HCT116 (cell line): ENCODE results near the gene SLC22A23. TPM values are rescaled to one million over a fixed set of nuclear protein-coding genes. Genes with fewer than 3 reads are reported as not detected.

Experiments
- ATAC-seq: fragments of 200-7000 bp; cut with Tn5 transposase; 2 replicates; pipeline ENCODE4 v1.9.1; 2020; ENCODE audit warnings: mild to moderate bottlenecking, moderate library complexity
- BruUV-seq: library from RNA; stranded (reverse); fragments of 400-500 nt; replicated peaks from 2 replicates; lab custom pipeline; 2021; lab: Mats Ljungman, UMichigan
- CTCF ChIA-PET: fragments of 300-600 bp; sonication (Branson Sonifier 250); formaldehyde crosslinking; loops from one replicate; lab custom pipeline; 2021; ENCODE audit warnings: antibody characterized with exemption; lab: Charles Lee
- POLR2A ChIA-PET: fragments of 300-600, 350-600 bp; sonication (Branson Sonifier 250); formaldehyde crosslinking; loops from one replicate; lab custom pipeline; 2021; ENCODE audit warnings: antibody characterized with exemption; lab: Charles Lee
- RAD21 ChIA-PET, 2 experiments: fragments of 300-600 bp; sonication (Branson Sonifier 250); formaldehyde crosslinking; loops; one replicate each; lab custom pipeline; 2023; ENCODE audit warnings: low total read pairs in 2 of 2; ENCODE audit not compliant: uncharacterized antibody in 2 of 2, unreplicated experiment in 2 of 2, low non-redundant PET in 1 of 2; lab: Charles Lee
- DNase-seq: peaks from one replicate; pipeline ENCODE4 v3.0.0-alpha.2; 2010; ENCODE audit warnings: low read depth, low spot score
- H2AFZ ChIP-seq: fragments of 200-600 bp; shearing (Covaris generic), sonication (generic); 2 replicates; pipeline ENCODE4 v1.6.1; 2017; ENCODE audit warnings: low read depth, mixed run types, mixed read lengths, antibody characterized with exemption, low read length; ENCODE audit not compliant: poor library complexity, severe bottlenecking
- H3K27ac ChIP-seq: 2 replicates; pipeline ENCODE4 v1.5.1; 2012; ENCODE audit warnings: low read depth, low read length
- H3K27me3 ChIP-seq: fragments of 200-600 bp; sonication (generic); 2 replicates; pipeline ENCODE4 v1.6.1; 2016; ENCODE audit warnings: mixed run types, low read length, mixed read lengths; ENCODE audit not compliant: insufficient read depth
- H3K36me3 ChIP-seq, 2 experiments: fragments of 200-500 bp in 1 of 2; fragments of 200-600 bp in 1 of 2; sonication (Bioruptor generic) in 1 of 2; sonication (generic) in 1 of 2; 2 replicates each; pipeline versions ENCODE4 v1.5.1 to v1.6.1; 2014 to 2016; ENCODE audit warnings: low read length in 2 of 2, inconsistent platforms in 1 of 2, mixed read lengths in 1 of 2, mixed run types in 1 of 2; ENCODE audit not compliant: insufficient read depth in 2 of 2, control insufficient read depth in 1 of 2
- H3K4me1 ChIP-seq, 2 experiments: fragments of 200-600 bp in 1 of 2; sonication (generic) in 1 of 2; 2 replicates each; pipeline versions ENCODE4 v1.5.1 to v1.6.1; 2012 to 2017; ENCODE audit warnings: low read length in 2 of 2, inconsistent platforms in 1 of 2, mild to moderate bottlenecking in 1 of 2, mixed read lengths in 1 of 2, mixed run types in 1 of 2, moderate library complexity in 1 of 2; ENCODE audit not compliant: insufficient read depth in 2 of 2, control insufficient read depth in 1 of 2
- H3K4me2 ChIP-seq: fragments of 200-600 bp; sonication (generic); 2 replicates; pipeline ENCODE4 v1.6.1; 2017; ENCODE audit warnings: mixed run types, low read length, mixed read lengths
- H3K4me3 ChIP-seq, 2 experiments: fragments of 200-600 bp in 1 of 2; sonication (generic) in 1 of 2; replicated peaks in 1 of 2; 2 replicates each; pipeline ENCODE4 v1.5.1; 2011 to 2016; ENCODE audit warnings: low read length in 2 of 2, control low read depth in 1 of 2, low read depth in 1 of 2, mild to moderate bottlenecking in 1 of 2, mixed read lengths in 1 of 2, mixed run types in 1 of 2
- H3K79me2 ChIP-seq: fragments of 200-600 bp; sonication (generic); 2 replicates; pipeline ENCODE4 v1.6.1; 2017; ENCODE audit warnings: mild to moderate bottlenecking, mixed run types, low read length, moderate library complexity, mixed read lengths; ENCODE audit not compliant: insufficient read depth
- H3K9ac ChIP-seq: fragments of 200-600 bp; sonication (generic); 2 replicates; pipeline ENCODE4 v1.6.1; 2016; ENCODE audit warnings: low read length, mixed read lengths
- H3K9me2 ChIP-seq: fragments of 200-600 bp; sonication (generic), shearing (Covaris generic); 2 replicates; pipeline ENCODE4 v1.6.1; 2017; ENCODE audit warnings: mixed run types, mild to moderate bottlenecking, moderate library complexity; ENCODE audit not compliant: insufficient read depth
- H3K9me3 ChIP-seq, 2 experiments: fragments of 200-500 bp in 1 of 2; fragments of 200-600 bp in 1 of 2; sonication (Bioruptor generic) in 1 of 2; sonication (generic) in 1 of 2; 2 replicates each; pipeline ENCODE4 v1.6.1; 2014 to 2017; ENCODE audit warnings: low read length in 2 of 2, mixed read lengths in 2 of 2, inconsistent platforms in 1 of 2, low read depth in 1 of 2, mild to moderate bottlenecking in 1 of 2, mixed run types in 1 of 2, moderate library complexity in 1 of 2; ENCODE audit not compliant: control insufficient read depth in 1 of 2, insufficient read depth in 1 of 2
- H4K20me1 ChIP-seq: fragments of 200-600 bp; sonication (generic), shearing (Covaris generic); 2 replicates; pipeline ENCODE4 v1.6.1; 2017; ENCODE audit warnings: mixed run types, mild to moderate bottlenecking, moderate library complexity; ENCODE audit not compliant: insufficient read depth
- CBX3 ChIP-seq: IDR thresholded peaks from 2 replicates; pipeline ENCODE4 v1.6.1; 2012; ENCODE audit warnings: low read depth
- CEBPB ChIP-seq: IDR thresholded peaks from 2 replicates; pipeline ENCODE4 v1.6.1; 2012; ENCODE audit warnings: low read depth
- EGR1 ChIP-seq: IDR thresholded peaks from 2 replicates; pipeline ENCODE4 v1.6.1; 2012; ENCODE audit warnings: low read depth
- EZH2 ChIP-seq: fragments of 200-600 bp; sonication (generic); IDR thresholded peaks from 2 replicates; pipeline ENCODE4 v1.6.1; 2017; ENCODE audit warnings: antibody characterized with exemption, mixed run types
- EZH2phosphoT487 ChIP-seq: fragments of 200-600 bp; IDR thresholded peaks from 2 replicates; pipeline ENCODE4 v1.6.1; 2018; ENCODE audit warnings: antibody characterized with exemption, borderline replicate concordance
- FOSL1 ChIP-seq: IDR thresholded peaks from 2 replicates; pipeline ENCODE4 v1.6.1; 2012; ENCODE audit warnings: low read depth
- JUND ChIP-seq: IDR thresholded peaks from 2 replicates; pipeline ENCODE4 v1.6.1; 2012
- MAX ChIP-seq: IDR thresholded peaks from 2 replicates; pipeline ENCODE4 v1.6.1; 2012
- POLR2A ChIP-seq: IDR thresholded peaks from 2 replicates; pipeline ENCODE4 v1.7.0; 2011; ENCODE audit warnings: borderline replicate concordance; ENCODE audit not compliant: insufficient read depth, insufficient read length; ENCODE audit errors: extremely low read depth
- POLR2AphosphoS5 ChIP-seq: IDR thresholded peaks from 2 replicates; pipeline ENCODE4 v1.6.1; 2011; ENCODE audit warnings: mild to moderate bottlenecking, low read depth, low read length, moderate library complexity
- REST ChIP-seq: IDR thresholded peaks from 2 replicates; pipeline ENCODE4 v1.6.1; 2012; ENCODE audit warnings: low read depth
- SIN3A ChIP-seq: IDR thresholded peaks from 2 replicates; pipeline ENCODE4 v1.6.1; 2012; ENCODE audit warnings: low read depth
- SP1 ChIP-seq: IDR thresholded peaks from 2 replicates; pipeline ENCODE4 v1.6.1; 2012; ENCODE audit warnings: low read depth
- SRF ChIP-seq: IDR thresholded peaks from 2 replicates; pipeline ENCODE4 v1.6.1; 2012; ENCODE audit warnings: low read depth
- YY1 ChIP-seq: IDR thresholded peaks from 2 replicates; pipeline ENCODE4 v1.6.1; 2011; ENCODE audit warnings: low read length, low read depth, moderate library complexity, mild to moderate bottlenecking; ENCODE audit not compliant: insufficient replicate concordance; ENCODE audit errors: extremely low read depth
- ZBTB33 ChIP-seq: IDR thresholded peaks from 2 replicates; pipeline ENCODE4 v1.6.1; 2011; ENCODE audit warnings: mild to moderate bottlenecking, low read length, moderate library complexity; ENCODE audit not compliant: insufficient replicate concordance; ENCODE audit errors: extremely low read depth
- ZFX ChIP-seq: fragments of 450-650 bp; IDR thresholded peaks from 2 replicates; pipeline ENCODE4 v1.6.1; 2017
- intact Hi-C: fragments of 100-400 bp; cut with micrococcal nuclease; formaldehyde crosslinking; loops from 2 replicates; pipeline ENCODE4 v1.10.0; 2022
- total RNA-seq: library from RNA; stranded (reverse); gene quantifications from one replicate; pipeline ENCODE4 v1.2.1, GENCODE V29; 2021; ENCODE audit not compliant: unreplicated experiment

Gene SLC22A23
- total RNA-seq, 1 experiment from 2014 or later = 11.5 TPM

- ChIA-PET POLR2A (no interaction called here), CTCF (interaction anchor here (0.7 kb wide), 1 partner anchor 18 kb away, joined by 3 read pairs; no protein-coding TSS in a partner anchor), RAD21 (no interaction called here)
- peak overlapping the region; percentile 77 for H3K4me2 ChIP-seq
- H3K79me2 ChIP-seq = no peaks in the 10 kb centered on the region; the same call in 1 of the 2 replicates
- no peaks in the 10 kb centered on the region; the same call in 1 of the 2 replicates for H4K20me1 ChIP-seq
- H3K9ac ChIP-seq = peak overlapping the region; percentile 34; the same call in 1 of the 2 replicates
- H3K4me1 ChIP-seq = peaks cover 87 to 97% of the 10 kb centered on the region in 2 experiments
- no peak overlapping the region for H2AFZ ChIP-seq
- ATAC-seq (no peak), DNase-seq (no peak)
- H3K27ac ChIP-seq = peak overlapping the region; percentile 49; the same call in 1 of the 2 replicates
- peak overlapping the region in 1 of 2 experiments; percentile 47; a peak in 1 of 4 replicates for H3K4me3 ChIP-seq
- H3K9me2 ChIP-seq = no peaks in the 10 kb centered on the region
- no TSS peak for BruUV-seq
- no peaks in the 10 kb centered on the region for H3K9me3 ChIP-seq
- no peaks in the 10 kb centered on the region for H3K27me3 ChIP-seq
- intact Hi-C loops = no loop called here
- no peaks in the 10 kb centered on the region for H3K36me3 ChIP-seq
- TF ChIP-seq YY1 (no peak), EGR1 (no peak), EZH2phosphoT487 (no peak), SIN3A (no peak), POLR2A (no peak), REST (no peak), SRF (no peak), SP1 (no peak), EZH2 (no peak), MAX (no peak), ZBTB33 (no peak), JUND (no peak), CBX3 (no peak), CEBPB (no peak), ZFX (no peak), POLR2AphosphoS5 (no peak), FOSL1 (no peak)
Observed at GRCh38 chr6:3381233-3381921, 75.5 kb downstream of the SLC22A23 start.
